ENCODE results near the gene CBFA2T2. TPM values are rescaled to one million over a fixed set of nuclear protein-coding genes. Genes with fewer than 3 reads are reported as not detected.

The CBFA2T2 gene
- total and polyA plus RNA-seq, 2 donors (not counting 3 experiments of a cell fraction or from before 2014, with no cell fraction given) = 10.7 to 12.1 TPM

DNA sequence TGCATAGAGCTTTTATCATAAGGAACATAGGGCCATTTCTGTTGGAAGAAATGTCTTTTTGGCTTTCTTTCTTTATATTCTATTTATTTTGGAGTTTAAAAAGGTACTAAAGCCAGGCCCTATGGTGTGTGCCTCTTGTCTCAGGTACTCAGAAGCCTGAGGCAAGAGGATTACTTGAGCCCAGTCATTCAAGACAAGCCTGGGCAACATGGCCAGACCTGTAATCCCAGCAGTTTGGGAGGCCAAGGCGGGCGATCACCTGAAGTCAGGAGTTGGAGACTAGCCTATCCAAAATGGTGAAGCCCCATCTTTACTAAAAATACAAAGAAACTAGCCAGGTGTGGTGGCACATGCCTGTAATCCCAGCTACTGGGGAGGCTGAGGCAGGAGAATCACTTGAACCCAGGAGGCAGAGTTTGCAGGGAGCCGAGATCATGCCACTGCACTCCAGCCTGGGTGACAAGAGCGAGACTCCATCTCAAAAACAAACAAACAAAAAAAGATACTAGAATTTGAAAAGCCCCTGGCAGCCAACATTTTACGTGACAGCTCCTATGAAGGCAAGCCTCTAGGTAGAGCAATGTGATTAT, 80.0 kb downstream of the CBFA2T2 start:
- Histone ChIP-seq H3K27ac (ENCODE audit: insufficient read depth, low read depth, low read length) (no peak overlapping the region), H3K9ac (replicated peaks; ENCODE audit: extremely low read depth, insufficient read depth, low read length) (no peak overlapping the region), H3K36me3 (ENCODE audit: control insufficient read depth in 2 of 2, extremely low read depth in 1 of 2, insufficient read depth in 2 of 2, low read length in 2 of 2) (no peaks in the 10 kb centered on the region), H3K4me3 (replicated peaks in 1 of 3; ENCODE audit: insufficient read depth in 1 of 3, low read depth in 1 of 3, low read length in 3 of 3) (no peak overlapping the region), H3K9me1 (replicated peaks; ENCODE audit: control insufficient read depth, extremely low read depth, insufficient read depth, low read length) (no peaks in the 10 kb centered on the region), H3K27me3 (ENCODE audit: control insufficient read depth in 2 of 2, insufficient read depth in 2 of 2, low read length in 2 of 2) (no peaks in the 10 kb centered on the region), H3K9me3 (replicated peaks; ENCODE audit: control insufficient read depth, insufficient read depth, low read length) (no peaks in the 10 kb centered on the region), H4K20me1 (replicated peaks; ENCODE audit: control insufficient read depth, extremely low read depth, insufficient read depth, low read length) (no peaks in the 10 kb centered on the region), H3K4me2 (ENCODE audit: insufficient read depth, low read length) (no peak overlapping the region), H3K4me1 (ENCODE audit: control insufficient read depth, extremely low read depth, insufficient read depth, low read length) (no peaks in the 10 kb centered on the region), H3K79me2 (ENCODE audit: control insufficient read depth, insufficient read depth, low read length) (no peaks in the 10 kb centered on the region), H2AFZ (ENCODE audit: low read depth, low read length) (no peak overlapping the region)
- dilution Hi-C loops (cut with MboI; ENCODE audit: extremely low pct_ligation_motif_present, low sequenced_read_pairs) (no loop called here), intact Hi-C loops (cut with micrococcal nuclease) (loop anchor here (10.0 kb wide), 1 partner anchor 75 kb away; the partner anchor contains the start of gene CBFA2T2)
- DNase-seq (ENCODE audit: low read depth, low spot score) (no peak), FAIRE-seq (no peak)
- TF ChIP-seq POLR2A (IDR thresholded peaks at IDR 0.05; ENCODE audit: low read depth, low read length) (no peak), MYC (IDR thresholded peaks at IDR 0.05; ENCODE audit: low read depth, low read length) (no peak), FOS (IDR thresholded peaks at IDR 0.05; ENCODE audit: borderline replicate concordance, insufficient read depth, low read length) (no peak), POLR2AphosphoS5 (IDR thresholded peaks at IDR 0.05; ENCODE audit: insufficient read depth, low read depth, low read length) (no peak), EZH2 (IDR thresholded peaks at IDR 0.05; ENCODE audit: borderline replicate concordance, low read depth, low read length, severe bottlenecking) (no peak), JUN (IDR thresholded peaks at IDR 0.05; ENCODE audit: borderline replicate concordance, insufficient read depth, insufficient read length, low read depth) (no peak), GATA2 (IDR thresholded peaks at IDR 0.05; ENCODE audit: insufficient read depth, insufficient read length, low read depth, low read length) (no peak)
- TF ChIP-seq, protein P1, sequence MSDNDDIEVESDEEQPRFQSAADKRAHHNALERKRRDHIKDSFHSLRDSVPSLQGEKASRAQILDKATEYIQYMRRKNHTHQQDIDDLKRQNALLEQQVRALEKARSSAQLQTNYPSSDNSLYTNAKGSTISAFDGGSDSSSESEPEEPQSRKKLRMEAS (IDR thresholded peaks at IDR 0.05; ENCODE audit: insufficient read depth, insufficient read length) = no peak
- TF ChIP-seq, protein P2, sequence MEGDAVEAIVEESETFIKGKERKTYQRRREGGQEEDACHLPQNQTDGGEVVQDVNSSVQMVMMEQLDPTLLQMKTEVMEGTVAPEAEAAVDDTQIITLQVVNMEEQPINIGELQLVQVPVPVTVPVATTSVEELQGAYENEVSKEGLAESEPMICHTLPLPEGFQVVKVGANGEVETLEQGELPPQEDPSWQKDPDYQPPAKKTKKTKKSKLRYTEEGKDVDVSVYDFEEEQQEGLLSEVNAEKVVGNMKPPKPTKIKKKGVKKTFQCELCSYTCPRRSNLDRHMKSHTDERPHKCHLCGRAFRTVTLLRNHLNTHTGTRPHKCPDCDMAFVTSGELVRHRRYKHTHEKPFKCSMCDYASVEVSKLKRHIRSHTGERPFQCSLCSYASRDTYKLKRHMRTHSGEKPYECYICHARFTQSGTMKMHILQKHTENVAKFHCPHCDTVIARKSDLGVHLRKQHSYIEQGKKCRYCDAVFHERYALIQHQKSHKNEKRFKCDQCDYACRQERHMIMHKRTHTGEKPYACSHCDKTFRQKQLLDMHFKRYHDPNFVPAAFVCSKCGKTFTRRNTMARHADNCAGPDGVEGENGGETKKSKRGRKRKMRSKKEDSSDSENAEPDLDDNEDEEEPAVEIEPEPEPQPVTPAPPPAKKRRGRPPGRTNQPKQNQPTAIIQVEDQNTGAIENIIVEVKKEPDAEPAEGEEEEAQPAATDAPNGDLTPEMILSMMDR (IDR thresholded peaks at IDR 0.05; ENCODE audit: extremely low read depth in 1 of 2, insufficient read depth in 1 of 2, low read depth in 1 of 2, low read length in 2 of 2) = no peak
- ChIA-PET CTCF (interaction anchor here (0.9 to 1.5 kb wide), 2 partner anchors 10 to 14 kb away, joined by 3 to 5 read pairs; no protein-coding TSS in a partner anchor), POLR2A (no interaction called here)
- no TSS peak for BruUV-seq (replicated peaks)
